ENCODE measurements around the gene KANSL1.

KANSL1 gene

GRCh38 chr17:46063241-46063640 is 130.0 kb downstream of the KANSL1 start:
- DNase-seq: peak; percentile 9 to 43 (median 26)

- DNase-seq: peak in 2 of 4 experiments; percentile 38 to 52
Measured at GRCh38 chr17:46061435-46061834, 131.8 kb downstream of the KANSL1 start.

GRCh38 chr17:46060461-46060860 is 132.8 kb downstream of the KANSL1 start:
- DNase-seq: no peak

- DNase-seq: no peak
Measured at GRCh38 chr17:46059486-46059885, 133.7 kb downstream of the KANSL1 start.

GRCh38 chr17:46057366-46057765 is 135.9 kb downstream of the KANSL1 start:
- no peak for DNase-seq

GRCh38 chr17:46056800-46057304 is 136.4 kb downstream of the KANSL1 start:
- DNase-seq: peak in 2 of 4 experiments; percentile 6 to 10

GRCh38 chr17:46053911-46054534 is 139.2 kb downstream of the KANSL1 start:
- no peak for DNase-seq

- no peak for DNase-seq
Measured at GRCh38 chr17:46049656-46050055, 143.6 kb downstream of the KANSL1 start.

- no peak for DNase-seq
Measured at GRCh38 chr17:46047856-46048255, 145.4 kb downstream of the KANSL1 start.

GRCh38 chr17:46047398-46047797 is 145.8 kb downstream of the KANSL1 start:
- no peak for DNase-seq

GRCh38 chr17:46046957-46047356 is 146.3 kb downstream of the KANSL1 start:
- DNase-seq: no peak

- DNase-seq: no peak
Measured at GRCh38 chr17:46045639-46046038, 147.6 kb downstream of the KANSL1 start.

- DNase-seq: no peak
Measured at GRCh38 chr17:46044989-46045388, 148.2 kb downstream of the KANSL1 start.

- DNase-seq: peak; percentile 72 to 87 (median 78)
Measured at GRCh38 chr17:46044286-46044928, 148.8 kb downstream of the KANSL1 start.

- DNase-seq: no peak
Measured at GRCh38 chr17:46043606-46044005, 149.6 kb downstream of the KANSL1 start.

GRCh38 chr17:46042925-46043324 is 150.3 kb downstream of the KANSL1 start:
- DNase-seq: no peak

- no peak for DNase-seq
Measured at GRCh38 chr17:46042246-46042645, 151.0 kb downstream of the KANSL1 start.

- no peak for DNase-seq
Measured at GRCh38 chr17:46039592-46040186, 153.5 kb downstream of the KANSL1 start.

GRCh38 chr17:46038937-46039336 is 154.3 kb downstream of the KANSL1 start:
- DNase-seq: no peak

GRCh38 chr17:46038414-46038813 is 154.8 kb downstream of the KANSL1 start:
- no peak for DNase-seq

GRCh38 chr17:46037722-46038255 is 155.4 kb downstream of the KANSL1 start:
- no peak for DNase-seq

- no peak for DNase-seq
Measured at GRCh38 chr17:46036491-46036890, 156.7 kb downstream of the KANSL1 start.

- DNase-seq: no peak
Measured at GRCh38 chr17:46035112-46035818, 158.0 kb downstream of the KANSL1 start.

All from suppressor macrophage (primary cell).